GM12878 (cell line): ENCODE data around the gene ELMO3. TPM values are rescaled to one million over a fixed set of nuclear protein-coding genes. Genes with fewer than 3 reads are reported as not detected.

Experiments
- CBX5 ChIP-seq: sonication (generic); IDR thresholded peaks from 2 replicates; pipeline ENCODE4 v1.6.1; 2016; ENCODE audit warnings: low read depth, moderate library complexity, mild to moderate bottlenecking, inconsistent platforms
- DPF2 ChIP-seq: fragments of 450-650 bp; IDR thresholded peaks from 2 replicates; pipeline ENCODE4 v1.6.1; 2017; ENCODE audit warnings: mild to moderate bottlenecking
- E4F1 ChIP-seq: fragments of 450-650 bp; IDR thresholded peaks from 2 replicates; pipeline ENCODE4 v1.6.1; 2018; ENCODE audit warnings: borderline replicate concordance, mild to moderate bottlenecking; ENCODE audit not compliant: partially characterized antibody
- EZH2 ChIP-seq: IDR thresholded peaks from 2 replicates; pipeline ENCODE4 v1.6.1; 2012; ENCODE audit warnings: low read depth, mild to moderate bottlenecking, control low read depth, inconsistent platforms, low read length, borderline replicate concordance; ENCODE audit not compliant: control insufficient read depth
- IRF4 ChIP-seq: IDR thresholded peaks from 2 replicates; pipeline ENCODE4 v1.6.1; 2011; ENCODE audit warnings: low read depth, low read length
- IRF5 ChIP-seq: fragments of 450-650 bp; IDR thresholded peaks from 2 replicates; pipeline ENCODE4 v1.6.1; 2017; ENCODE audit warnings: borderline replicate concordance
- KDM1A ChIP-seq: fragments of 200-600 bp; sonication (generic); IDR thresholded peaks from 2 replicates; pipeline ENCODE4 v1.6.1; 2016; ENCODE audit warnings: borderline replicate concordance
- MLLT1 ChIP-seq: fragments of 450-650 bp; IDR thresholded peaks from 2 replicates; pipeline ENCODE4 v1.6.1; 2016; ENCODE audit warnings: mild to moderate bottlenecking
- NRF1 ChIP-seq: conservative IDR thresholded peaks from 2 replicates; pipeline ENCODE4 v1.6.1; 2011; ENCODE audit warnings: mild to moderate bottlenecking, low read depth, low read length, improper control_type of control experiment
- PAX8 ChIP-seq: fragments of 450-650 bp; IDR thresholded peaks from 2 replicates; pipeline ENCODE4 v1.6.1; 2017; ENCODE audit warnings: mild to moderate bottlenecking, moderate library complexity
- RB1 ChIP-seq: fragments of 450-650 bp; formaldehyde crosslinking; IDR thresholded peaks from 2 replicates; pipeline ENCODE4 v1.6.1; 2017; ENCODE audit warnings: mild to moderate bottlenecking, borderline replicate concordance
- SMAD5 ChIP-seq: IDR thresholded peaks from 2 replicates; pipeline ENCODE4 v1.6.1; 2016; ENCODE audit warnings: antibody characterized with exemption, low read depth
- SMARCA5 ChIP-seq: fragments of 450-650 bp; IDR thresholded peaks from 2 replicates; pipeline ENCODE4 v1.6.1; 2017; ENCODE audit warnings: mild to moderate bottlenecking
- STAT1 ChIP-seq: fragments of 450-650 bp; conservative IDR thresholded peaks from 2 replicates; pipeline ENCODE4 v1.6.1; 2014; ENCODE audit warnings: antibody characterized with exemption, mild to moderate bottlenecking
- USF1 ChIP-seq: IDR thresholded peaks from 2 replicates; pipeline ENCODE4 v1.6.1; 2011; ENCODE audit warnings: borderline replicate concordance, low read depth, mild to moderate bottlenecking, moderate library complexity, mixed read lengths, low read length; ENCODE audit not compliant: insufficient read depth; ENCODE audit errors: extremely low read length
- ZNF217 ChIP-seq: fragments of 450-650 bp; IDR thresholded peaks from 2 replicates; pipeline ENCODE4 v1.6.1; 2017; ENCODE audit warnings: antibody characterized with exemption, mild to moderate bottlenecking
- ZNF687 ChIP-seq: fragments of 450-650 bp; IDR thresholded peaks from 2 replicates; pipeline ENCODE4 v1.6.1; 2017; ENCODE audit warnings: mild to moderate bottlenecking, moderate library complexity
- polyA plus RNA-seq, 11 experiments: library from polyadenylated mRNA; depleted of rRNA in 4 of 11; unstranded in 6 of 11; stranded (reverse) in 5 of 11; fragments of >200 nt; fragmentation: Nextera tagmentation in 4 of 11; fragmentation: Illumina TruSeq in 1 of 11; extraction: Ambion mirVana in 4 of 11; extraction: Trizol in 1 of 11; gene quantifications; 1 replicate in 1 of 11; 2 replicates in 10 of 11; pipeline versions ENCODE4 v1.2.1 to v1.2.3, GENCODE V29; 2011 to 2016; ENCODE audit warnings: inconsistent platforms in 2 of 11, missing spikeins in 2 of 11, low read depth in 1 of 11
- total RNA-seq, 4 experiments: library from RNA; depleted of rRNA in 3 of 4; stranded (reverse); fragments of >200 nt in 3 of 4; fragmentation: Illumina TruSeq in 1 of 4; extraction: Trizol in 1 of 4; gene quantifications; 2 replicates each; pipeline versions ENCODE4 v1.2.1 to v1.2.3, GENCODE V29; 2013 to 2021

Gene ELMO3
- total and polyA plus RNA-seq, 10 of the 15 experiments (the other 5 are each of a cell fraction or from before 2014, with no cell fraction given), result 0.05 to 4.7 (median 0.96) TPM; not detected in 1

- TF ChIP-seq MLLT1, result no peak
- 0 out of 2 replicates have a peak, but pooled peaks have one; percentile 21 for TF ChIP-seq SMAD5
- TF ChIP-seq E4F1, result no peak
- no peak for TF ChIP-seq USF1
- TF ChIP-seq RB1, result no peak
- no peak for TF ChIP-seq STAT1
- no peak for TF ChIP-seq IRF5
- no peak for TF ChIP-seq PAX8
- no peak for TF ChIP-seq DPF2
- TF ChIP-seq ZNF687, result peak; percentile 40
- no peak for TF ChIP-seq CBX5
- TF ChIP-seq KDM1A, result no peak
- TF ChIP-seq IRF4, result no peak
- TF ChIP-seq EZH2, result no peak
- 0 out of 2 replicates have a peak, but pooled peaks have one; percentile 60 for TF ChIP-seq SMARCA5
- no peak for TF ChIP-seq NRF1
- no peak for TF ChIP-seq ZNF217
Observed at GRCh38 chr16:67158637-67159600, 40.0 kb upstream of the ELMO3 start (continued).
